ENCODE measurements around the gene SLC10A3. TPM values are rescaled to one million over a fixed set of nuclear protein-coding genes. Genes with fewer than 3 reads are reported as not detected.

The SLC10A3 gene
- total RNA-seq, 2 experiments from 2014 or later, result 6.7 to 6.9 TPM

GRCh38 chrX:154449618-154450017, 40.8 kb downstream of the SLC10A3 start:
- H3K27ac Mint-ChIP-seq, result no peak overlapping the region
- H3K9me3 Mint-ChIP-seq, result no peaks in the 10 kb centered on the region
- intact Hi-C loops (cut with micrococcal nuclease), result no loop called here

GRCh38 chrX:154448484-154448883, 41.9 kb downstream of the SLC10A3 start:
- Mint-ChIP-seq H3K36me3 (ENCODE audit: low read depth) (peaks cover 11% of the 10 kb centered on the region), H3K27me3 (ENCODE audit: low read depth) (no peaks in the 10 kb centered on the region), H3K27ac (no peak overlapping the region), H3K4me1 (ENCODE audit: low read depth) (peaks cover 1% of the 10 kb centered on the region), H3K4me3 (no peak overlapping the region), H3K9me3 (no peaks in the 10 kb centered on the region)
- CTCF ChIA-PET, result no interaction called here
- intact Hi-C loops (cut with micrococcal nuclease), result no loop called here
- no peak for DNase-seq

More at GRCh38 chrX:154449618-154450017, 40.8 kb downstream of the SLC10A3 start:
- Mint-ChIP-seq H3K36me3 (ENCODE audit: low read depth) (peaks cover 11% of the 10 kb centered on the region), H3K27me3 (ENCODE audit: low read depth) (no peaks in the 10 kb centered on the region), H3K4me1 (ENCODE audit: low read depth) (peaks cover 1% of the 10 kb centered on the region), H3K4me3 (no peak overlapping the region)
- CTCF ChIA-PET, result no interaction called here
- no peak for DNase-seq

GRCh38 chrX:154446430-154446829, 44.0 kb downstream of the SLC10A3 start:
- peaks cover 9% of the 10 kb centered on the region for H3K36me3 Mint-ChIP-seq (ENCODE audit: low read depth)
- intact Hi-C loops (cut with micrococcal nuclease), result no loop called here
- no peak overlapping the region for H3K27ac Mint-ChIP-seq
- H3K27me3 Mint-ChIP-seq (ENCODE audit: low read depth), result no peaks in the 10 kb centered on the region
- no peak overlapping the region for H3K4me3 Mint-ChIP-seq
- DNase-seq, result no peak
- no peaks in the 10 kb centered on the region for H3K9me3 Mint-ChIP-seq
- CTCF ChIA-PET, result no interaction called here
- H3K4me1 Mint-ChIP-seq (ENCODE audit: low read depth), result peaks cover 1% of the 10 kb centered on the region

GRCh38 chrX:154445776-154446175, 44.7 kb downstream of the SLC10A3 start:
- intact Hi-C loops (cut with micrococcal nuclease), result no loop called here
- H3K27ac Mint-ChIP-seq, result no peak overlapping the region
- CTCF ChIA-PET, result no interaction called here
- peak overlapping the region; percentile 29 for H3K4me3 Mint-ChIP-seq
- H3K27me3 Mint-ChIP-seq (ENCODE audit: low read depth), result no peaks in the 10 kb centered on the region
- peaks cover 5% of the 10 kb centered on the region for H3K4me1 Mint-ChIP-seq (ENCODE audit: low read depth)
- H3K36me3 Mint-ChIP-seq (ENCODE audit: low read depth), result peaks cover 9% of the 10 kb centered on the region
- no peak for DNase-seq
- no peaks in the 10 kb centered on the region for H3K9me3 Mint-ChIP-seq

- peak overlapping the region; percentile 38 for H3K4me3 Mint-ChIP-seq
- intact Hi-C loops (cut with micrococcal nuclease), result loop anchor here (5.0 kb wide), 2 partner anchors 32 to 48 kb away; partner anchors contain the start of genes LAGE3 and RPL10
- peaks cover 8% of the 10 kb centered on the region for H3K36me3 Mint-ChIP-seq (ENCODE audit: low read depth)
- DNase-seq, result no peak
- H3K27ac Mint-ChIP-seq, result no peak overlapping the region
- CTCF ChIA-PET, result no interaction called here
- H3K4me1 Mint-ChIP-seq (ENCODE audit: low read depth), result peaks cover 9% of the 10 kb centered on the region
- no peaks in the 10 kb centered on the region for H3K27me3 Mint-ChIP-seq (ENCODE audit: low read depth)
- H3K9me3 Mint-ChIP-seq, result no peaks in the 10 kb centered on the region
These were observed 45.6 kb downstream of the SLC10A3 start for GRCh38 chrX:154444755-154445246.

GRCh38 chrX:154443992-154444754, 46.3 kb downstream of the SLC10A3 start, which contains the start of gene FAM50A:
Gene FAM50A, plus strand, starts transcription at chrX:154444141. Its CDS starts 95 bp downstream, at chrX:154444236.
- Mint-ChIP-seq H3K27me3 (ENCODE audit: low read depth) (no peaks in the 10 kb centered on the region), H3K27ac (peak within 1 kb of the TSS; percentile 30), H3K9me3 (no peaks in the 10 kb centered on the region), H3K4me1 (ENCODE audit: low read depth) (peaks cover 9% of the 10 kb centered on the region), H3K4me3 (peak within 1 kb of the TSS; percentile 67), H3K36me3 (ENCODE audit: low read depth) (peaks cover 8% of the 10 kb centered on the region)
- CTCF ChIA-PET, result interaction anchor here (1.1 kb wide), 1 partner anchor 83 kb away, joined by 4 read pairs; no protein-coding TSS in a partner anchor
- peak; percentile 65 for DNase-seq
- intact Hi-C loops (cut with micrococcal nuclease), result loop anchor here (5.0 kb wide), 2 partner anchors 33 to 47 kb away; partner anchors contain the start of genes LAGE3 and RPL10

- Mint-ChIP-seq H3K27me3 (ENCODE audit: low read depth) (no peaks in the 10 kb centered on the region), H3K4me1 (ENCODE audit: low read depth) (peaks cover 13% of the 10 kb centered on the region), H3K4me3 (peak overlapping the region; percentile 65), H3K36me3 (ENCODE audit: low read depth) (peaks cover 8% of the 10 kb centered on the region), H3K9me3 (no peaks in the 10 kb centered on the region), H3K27ac (peak overlapping the region; percentile 30)
- intact Hi-C loops (cut with micrococcal nuclease), result loop anchor here (5.0 kb wide), 2 partner anchors 34 to 46 kb away; partner anchors contain the start of genes LAGE3 and RPL10
- DNase-seq, result no peak
- CTCF ChIA-PET, result interaction anchor here (1.1 kb wide), 1 partner anchor 83 kb away, joined by 4 read pairs; no protein-coding TSS in a partner anchor
These were observed 46.9 kb downstream of the SLC10A3 start for GRCh38 chrX:154443479-154443910.

GRCh38 chrX:154441984-154442707, 48.3 kb downstream of the SLC10A3 start:
- no peaks in the 10 kb centered on the region for H3K27me3 Mint-ChIP-seq (ENCODE audit: low read depth)
- no peak overlapping the region for H3K4me3 Mint-ChIP-seq
- peaks cover 8% of the 10 kb centered on the region for H3K36me3 Mint-ChIP-seq (ENCODE audit: low read depth)
- peaks cover 18% of the 10 kb centered on the region for H3K4me1 Mint-ChIP-seq (ENCODE audit: low read depth)
- DNase-seq, result no peak
- intact Hi-C loops (cut with micrococcal nuclease), result loop anchor here (5.0 kb wide), 2 partner anchors 35 to 45 kb away; partner anchors contain the start of genes LAGE3 and RPL10
- H3K9me3 Mint-ChIP-seq, result no peaks in the 10 kb centered on the region
- CTCF ChIA-PET, result no interaction called here
- H3K27ac Mint-ChIP-seq, result no peak overlapping the region

GRCh38 chrX:154441564-154441963, 48.9 kb downstream of the SLC10A3 start:
- peaks cover 18% of the 10 kb centered on the region for H3K4me1 Mint-ChIP-seq (ENCODE audit: low read depth)
- intact Hi-C loops (cut with micrococcal nuclease), result loop anchor here (5.0 kb wide), 2 partner anchors 36 to 44 kb away; partner anchors contain the start of genes LAGE3 and RPL10
- no peak overlapping the region for H3K27ac Mint-ChIP-seq
- no peaks in the 10 kb centered on the region for H3K9me3 Mint-ChIP-seq
- H3K36me3 Mint-ChIP-seq (ENCODE audit: low read depth), result peaks cover 4% of the 10 kb centered on the region
- DNase-seq, result no peak
- no peaks in the 10 kb centered on the region for H3K27me3 Mint-ChIP-seq (ENCODE audit: low read depth)
- H3K4me3 Mint-ChIP-seq, result no peak overlapping the region
- CTCF ChIA-PET, result no interaction called here

- CTCF ChIA-PET, result no interaction called here
- intact Hi-C loops (cut with micrococcal nuclease), result loop anchor here (5.0 kb wide), 2 partner anchors 37 to 43 kb away; partner anchors contain the start of genes LAGE3 and RPL10
- no peaks in the 10 kb centered on the region for H3K36me3 Mint-ChIP-seq (ENCODE audit: low read depth)
- no peaks in the 10 kb centered on the region for H3K9me3 Mint-ChIP-seq
- no peaks in the 10 kb centered on the region for H3K27me3 Mint-ChIP-seq (ENCODE audit: low read depth)
- H3K27ac Mint-ChIP-seq, result no peak overlapping the region
- H3K4me1 Mint-ChIP-seq (ENCODE audit: low read depth), result peaks cover 22% of the 10 kb centered on the region
- H3K4me3 Mint-ChIP-seq, result no peak overlapping the region
- no peak for DNase-seq
These were observed 49.6 kb downstream of the SLC10A3 start for GRCh38 chrX:154440623-154441357.

GRCh38 chrX:154439841-154440240, 50.6 kb downstream of the SLC10A3 start:
- CTCF ChIA-PET, result no interaction called here
- Mint-ChIP-seq H3K27me3 (ENCODE audit: low read depth) (no peaks in the 10 kb centered on the region), H3K4me3 (no peak overlapping the region), H3K27ac (no peak overlapping the region), H3K4me1 (ENCODE audit: low read depth) (peaks cover 22% of the 10 kb centered on the region), H3K36me3 (ENCODE audit: low read depth) (no peaks in the 10 kb centered on the region), H3K9me3 (no peaks in the 10 kb centered on the region)
- DNase-seq, result no peak
- intact Hi-C loops (cut with micrococcal nuclease), result loop anchor here (5.0 kb wide), 2 partner anchors 37 to 43 kb away; partner anchors contain the start of genes LAGE3 and RPL10

Measured in activated naive CD4-positive, alpha-beta T cell treated with anti-CD3 and anti-CD28 coated beads for 36 hours (primary cell).